GM12878 (cell line): ENCODE measurements around the gene PLPP3. TPM values are rescaled to one million over a fixed set of nuclear protein-coding genes. Genes with fewer than 3 reads are reported as not detected.

ENCODE experiments used
- ATAC-seq: fragments of 200-7000 bp; cut with Tn5 transposase; 3 replicates; pipeline ENCODE4 v1.9.1; 2020; ENCODE audit warnings: mild to moderate bottlenecking, moderate library complexity
- BruUV-seq: library from RNA; stranded (reverse); fragments of 400-500 nt; replicated peaks from 2 replicates; lab custom pipeline; 2021; lab: Mats Ljungman, UMichigan
- CTCF ChIA-PET: fragments of 300-600 bp; sonication (Branson Sonifier 250); formaldehyde crosslinking; extraction: SDS; loops from one replicate; lab custom pipeline; 2021; ENCODE audit warnings: inconsistent platforms; lab: Yijun Ruan, JAX
- POLR2A ChIA-PET: fragments of 350-600 bp; formaldehyde crosslinking; extraction: SDS; loops from one replicate; lab custom pipeline; 2021; ENCODE audit warnings: inconsistent platforms; lab: Charles Lee
- RAD21 ChIA-PET: fragments of 300-600 bp; sonication (Branson Sonifier 250); formaldehyde crosslinking; loops from one replicate; lab custom pipeline; 2023; ENCODE audit warnings: antibody characterized with exemption; ENCODE audit not compliant: unreplicated experiment; lab: Charles Lee
- SMC1A ChIA-PET: fragments of 300-600 bp; sonication (Branson Sonifier 250); formaldehyde crosslinking; loops from one replicate; lab custom pipeline; 2023; ENCODE audit not compliant: unreplicated experiment, uncharacterized antibody; lab: Charles Lee
- DNase-seq: peaks from one replicate; pipeline ENCODE4 v3.0.0-alpha.2; 2011; ENCODE audit warnings: low read depth, low spot score
- FAIRE-seq: peaks from 3 replicates; lab custom pipeline; 2011; peaks lifted over from hg19 to GRCh38; lab: Jason Lieb, UNC
- H2AFZ ChIP-seq: 2 replicates; pipeline ENCODE4 v1.6.0; 2011; ENCODE audit warnings: low read depth, low read length, control low read depth; ENCODE audit not compliant: control insufficient read depth
- H3K27ac ChIP-seq: 2 replicates; pipeline ENCODE4 v1.5.1; 2011; ENCODE audit warnings: control low read depth; ENCODE audit not compliant: control insufficient read depth, insufficient read depth
- H3K27me3 ChIP-seq, 2 experiments: replicated peaks in 1 of 2; 2 replicates each; pipeline versions ENCODE4 v1.6.0 to v1.6.1; 2011; ENCODE audit warnings: low read length in 1 of 2; ENCODE audit not compliant: control insufficient read depth in 2 of 2, insufficient read depth in 2 of 2
- H3K36me3 ChIP-seq, 2 experiments: 2 replicates each; pipeline ENCODE4 v1.5.1; 2011; ENCODE audit warnings: low read length in 1 of 2; ENCODE audit not compliant: control insufficient read depth in 2 of 2, insufficient read depth in 2 of 2
- H3K4me1 ChIP-seq: 2 replicates; pipeline ENCODE4 v1.6.1; 2011; ENCODE audit warnings: mild to moderate bottlenecking, low read length, moderate library complexity, mixed read lengths; ENCODE audit not compliant: control insufficient read depth, insufficient read depth
- H3K4me2 ChIP-seq: 2 replicates; pipeline ENCODE4 v1.6.0; 2011; ENCODE audit warnings: control low read depth; ENCODE audit not compliant: control insufficient read depth, insufficient read depth
- H3K4me3 ChIP-seq: fragments of 200-600 bp; sonication (generic); 2 replicates; pipeline ENCODE4 v1.5.1; 2016
- H3K79me2 ChIP-seq: 2 replicates; pipeline ENCODE4 v1.6.0; 2011; ENCODE audit warnings: low read length; ENCODE audit not compliant: control insufficient read depth, insufficient read depth
- H3K9ac ChIP-seq: 2 replicates; pipeline ENCODE4 v1.8.0; 2011; ENCODE audit warnings: low read length, control low read depth, mixed read lengths; ENCODE audit not compliant: control insufficient read depth, insufficient read depth
- H3K9me3 ChIP-seq: replicated peaks from 3 replicates; pipeline ENCODE4 v1.5.1; 2011; ENCODE audit warnings: mild to moderate bottlenecking, low read length; ENCODE audit not compliant: control insufficient read depth, insufficient read depth
- H4K20me1 ChIP-seq: 2 replicates; pipeline ENCODE4 v1.6.0; 2011; ENCODE audit not compliant: control insufficient read depth, insufficient read depth
- CHD2 ChIP-seq: IDR thresholded peaks from 2 replicates; pipeline ENCODE4 v1.6.1; 2011; ENCODE audit warnings: low read depth, low read length, improper control_type of control experiment, borderline replicate concordance
- NFYA ChIP-seq: IDR thresholded peaks from 2 replicates; pipeline ENCODE4 v1.6.1; 2011; ENCODE audit warnings: low read depth, mild to moderate bottlenecking, low read length, improper control_type of control experiment, borderline replicate concordance
- POLR2AphosphoS2 ChIP-seq: IDR thresholded peaks from 2 replicates; pipeline ENCODE4 v1.6.1; 2011; ENCODE audit warnings: low read depth, mild to moderate bottlenecking, low read length, improper control_type of control experiment, moderate library complexity
- POU2F2 ChIP-seq: IDR thresholded peaks from 3 replicates; pipeline ENCODE4 v1.6.1; 2011; ENCODE audit warnings: low read depth, mild to moderate bottlenecking, low read length, borderline replicate concordance
- RELA ChIP-seq: fragments of 450-650 bp; IDR thresholded peaks from 2 replicates; pipeline ENCODE4 v1.8.0; 2014; ENCODE audit warnings: borderline replicate concordance; ENCODE audit not compliant: partially characterized antibody
- SIN3A ChIP-seq: IDR thresholded peaks from 2 replicates; pipeline ENCODE4 v1.6.1; 2012; ENCODE audit warnings: low read depth, low read length, improper control_type of control experiment
- SMAD5 ChIP-seq: IDR thresholded peaks from 2 replicates; pipeline ENCODE4 v1.6.1; 2016; ENCODE audit warnings: antibody characterized with exemption, low read depth
- SRF ChIP-seq, 2 experiments: IDR thresholded peaks; 2 replicates each; pipeline ENCODE4 v1.6.1; 2011; ENCODE audit warnings: low read depth in 2 of 2, low read length in 2 of 2, mild to moderate bottlenecking in 1 of 2, moderate library complexity in 1 of 2
- STAT1 ChIP-seq: fragments of 450-650 bp; conservative IDR thresholded peaks from 2 replicates; pipeline ENCODE4 v1.6.1; 2014; ENCODE audit warnings: antibody characterized with exemption, mild to moderate bottlenecking
- TCF12 ChIP-seq: IDR thresholded peaks from 2 replicates; pipeline ENCODE4 v1.6.1; 2011; ENCODE audit warnings: low read depth, mild to moderate bottlenecking, low read length
- TCF3 ChIP-seq: IDR thresholded peaks from 2 replicates; pipeline ENCODE4 v1.6.1; 2012; ENCODE audit warnings: low read depth, mild to moderate bottlenecking, low read length, borderline replicate concordance; ENCODE audit not compliant: insufficient read depth
- ZBTB4 ChIP-seq: fragments of 450-650 bp; formaldehyde crosslinking; IDR thresholded peaks from 2 replicates; pipeline ENCODE4 v1.4.0; 2022; ENCODE audit warnings: mild to moderate bottlenecking, moderate library complexity
- WGBS: methylation state at CpG from one replicate; pipeline ENCODE4 v1.1.6; 2016; ENCODE audit warnings: low lambda C conversion rate; ENCODE audit not compliant: insufficient replicate concordance, insufficient coverage; ENCODE audit errors: missing lambda C conversion rate; 5-methylcytosine and 5-hydroxymethylcytosine counted together
- in situ Hi-C: fragments of 300-500 bp; cut with MboI; formaldehyde crosslinking; loops from 9 replicates; pipeline ENCODE4 v1.14.3; 2018; ENCODE audit warnings: mixed read lengths
- intact Hi-C: fragments of 100-400 bp; cut with micrococcal nuclease; formaldehyde crosslinking; loops from one replicate; pipeline ENCODE4 v1.14.2; 2022; ENCODE audit not compliant: unreplicated experiment
- polyA plus RNA-seq, 11 experiments: library from polyadenylated mRNA; depleted of rRNA in 4 of 11; unstranded in 6 of 11; stranded (reverse) in 5 of 11; fragments of >200 nt; fragmentation: Nextera tagmentation in 4 of 11; fragmentation: Illumina TruSeq in 1 of 11; extraction: Ambion mirVana in 4 of 11; extraction: Trizol in 1 of 11; gene quantifications; 1 replicate in 1 of 11; 2 replicates in 10 of 11; pipeline versions ENCODE4 v1.2.1 to v1.2.3, GENCODE V29; 2011 to 2016; ENCODE audit warnings: inconsistent platforms in 2 of 11, missing spikeins in 2 of 11, low read depth in 1 of 11
- total RNA-seq, 4 experiments: library from RNA; depleted of rRNA in 3 of 4; stranded (reverse); fragments of >200 nt in 3 of 4; fragmentation: Illumina TruSeq in 1 of 4; extraction: Trizol in 1 of 4; gene quantifications; 2 replicates each; pipeline versions ENCODE4 v1.2.1 to v1.2.3, GENCODE V29; 2013 to 2021
- TF ChIP-seq, protein P1 (sequence below): IDR thresholded peaks from 2 replicates; pipeline ENCODE4 v1.6.1; 2012; ENCODE audit warnings: low read depth, low read length, improper control_type of control experiment
- TF ChIP-seq, protein P2 (sequence below): fragments of 450-650 bp; IDR thresholded peaks from 2 replicates; pipeline ENCODE4 v1.6.1; 2016; ENCODE audit warnings: mild to moderate bottlenecking, moderate library complexity, borderline replicate concordance
- TF ChIP-seq, protein P3 (sequence below): IDR thresholded peaks from 2 replicates; pipeline ENCODE4 v1.6.1; 2011; ENCODE audit warnings: low read depth, low read length, improper control_type of control experiment, borderline replicate concordance

PLPP3 gene
- total and polyA plus RNA-seq, 10 of the 15 experiments (the other 5 are each of a cell fraction or from before 2014, with no cell fraction given): 6.4 to 26.8 (median 9.5) TPM

DNA sequence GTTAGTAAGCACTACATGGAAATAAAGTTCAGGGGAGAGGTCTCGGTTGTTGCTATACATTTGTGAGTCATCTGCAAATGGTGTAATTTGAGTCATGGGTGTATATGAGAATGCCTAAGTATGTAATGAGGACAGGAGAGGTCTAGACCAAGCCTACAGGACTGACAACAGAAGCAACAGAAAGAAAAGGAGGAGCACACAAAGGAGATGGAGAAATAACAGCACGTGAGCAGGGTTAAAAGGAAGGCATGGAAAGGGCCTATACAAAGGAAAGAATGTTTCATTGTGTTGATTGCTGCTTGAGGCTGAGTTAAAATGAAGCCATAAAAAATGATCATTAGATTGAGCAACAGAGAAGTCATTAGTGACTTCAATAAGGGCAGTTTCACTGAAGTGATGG is 37.8 kb upstream of the PLPP3 start:
- ChIA-PET RAD21 (no interaction called here), CTCF (no interaction called here), SMC1A (no interaction called here), POLR2A (no interaction called here)
- Histone ChIP-seq H3K79me2 (no peaks in the 10 kb centered on the region), H3K4me1 (no peaks in the 10 kb centered on the region), H3K9ac (no peak overlapping the region), H3K4me3 (no peak overlapping the region), H3K4me2 (no peak overlapping the region), H4K20me1 (no peaks in the 10 kb centered on the region), H3K36me3 (no peaks in the 10 kb centered on the region), H3K27me3 (no peaks in the 10 kb centered on the region), H3K9me3 (no peaks in the 10 kb centered on the region), H3K27ac (no peak overlapping the region), H2AFZ (no peak overlapping the region)
- no peak for FAIRE-seq
- WGBS: 0% methylated on average over 2 of the region's 2 CpGs
- intact Hi-C loops (no loop called here), in situ Hi-C loops (no loop called here)
- TF ChIP-seq TCF3 (no peak), RELA (no peak), SMAD5 (no peak), NFYA (no peak), ZBTB4 (CRISPR knock-in tag) (no peak), CHD2 (no peak), POU2F2 (no peak), SIN3A (no peak), TCF12 (no peak), STAT1 (no peak), POLR2AphosphoS2 (no peak), SRF (IDR thresholded peaks at IDR 0.05; ENCODE audit: low read depth in 2 of 2, low read length in 2 of 2) (no peak)
- TF ChIP-seq, protein P1, sequence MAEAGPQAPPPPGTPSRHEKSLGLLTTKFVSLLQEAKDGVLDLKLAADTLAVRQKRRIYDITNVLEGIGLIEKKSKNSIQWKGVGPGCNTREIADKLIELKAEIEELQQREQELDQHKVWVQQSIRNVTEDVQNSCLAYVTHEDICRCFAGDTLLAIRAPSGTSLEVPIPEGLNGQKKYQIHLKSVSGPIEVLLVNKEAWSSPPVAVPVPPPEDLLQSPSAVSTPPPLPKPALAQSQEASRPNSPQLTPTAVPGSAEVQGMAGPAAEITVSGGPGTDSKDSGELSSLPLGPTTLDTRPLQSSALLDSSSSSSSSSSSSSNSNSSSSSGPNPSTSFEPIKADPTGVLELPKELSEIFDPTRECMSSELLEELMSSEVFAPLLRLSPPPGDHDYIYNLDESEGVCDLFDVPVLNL: no peak
- TF ChIP-seq, protein P2, sequence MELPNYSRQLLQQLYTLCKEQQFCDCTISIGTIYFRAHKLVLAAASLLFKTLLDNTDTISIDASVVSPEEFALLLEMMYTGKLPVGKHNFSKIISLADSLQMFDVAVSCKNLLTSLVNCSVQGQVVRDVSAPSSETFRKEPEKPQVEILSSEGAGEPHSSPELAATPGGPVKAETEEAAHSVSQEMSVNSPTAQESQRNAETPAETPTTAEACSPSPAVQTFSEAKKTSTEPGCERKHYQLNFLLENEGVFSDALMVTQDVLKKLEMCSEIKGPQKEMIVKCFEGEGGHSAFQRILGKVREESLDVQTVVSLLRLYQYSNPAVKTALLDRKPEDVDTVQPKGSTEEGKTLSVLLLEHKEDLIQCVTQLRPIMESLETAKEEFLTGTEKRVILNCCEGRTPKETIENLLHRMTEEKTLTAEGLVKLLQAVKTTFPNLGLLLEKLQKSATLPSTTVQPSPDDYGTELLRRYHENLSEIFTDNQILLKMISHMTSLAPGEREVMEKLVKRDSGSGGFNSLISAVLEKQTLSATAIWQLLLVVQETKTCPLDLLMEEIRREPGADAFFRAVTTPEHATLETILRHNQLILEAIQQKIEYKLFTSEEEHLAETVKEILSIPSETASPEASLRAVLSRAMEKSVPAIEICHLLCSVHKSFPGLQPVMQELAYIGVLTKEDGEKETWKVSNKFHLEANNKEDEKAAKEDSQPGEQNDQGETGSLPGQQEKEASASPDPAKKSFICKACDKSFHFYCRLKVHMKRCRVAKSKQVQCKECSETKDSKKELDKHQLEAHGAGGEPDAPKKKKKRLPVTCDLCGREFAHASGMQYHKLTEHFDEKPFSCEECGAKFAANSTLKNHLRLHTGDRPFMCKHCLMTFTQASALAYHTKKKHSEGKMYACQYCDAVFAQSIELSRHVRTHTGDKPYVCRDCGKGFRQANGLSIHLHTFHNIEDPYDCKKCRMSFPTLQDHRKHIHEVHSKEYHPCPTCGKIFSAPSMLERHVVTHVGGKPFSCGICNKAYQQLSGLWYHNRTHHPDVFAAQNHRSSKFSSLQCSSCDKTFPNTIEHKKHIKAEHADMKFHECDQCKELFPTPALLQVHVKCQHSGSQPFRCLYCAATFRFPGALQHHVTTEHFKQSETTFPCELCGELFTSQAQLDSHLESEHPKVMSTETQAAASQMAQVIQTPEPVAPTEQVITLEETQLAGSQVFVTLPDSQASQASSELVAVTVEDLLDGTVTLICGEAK: no peak
- TF ChIP-seq, protein P3, sequence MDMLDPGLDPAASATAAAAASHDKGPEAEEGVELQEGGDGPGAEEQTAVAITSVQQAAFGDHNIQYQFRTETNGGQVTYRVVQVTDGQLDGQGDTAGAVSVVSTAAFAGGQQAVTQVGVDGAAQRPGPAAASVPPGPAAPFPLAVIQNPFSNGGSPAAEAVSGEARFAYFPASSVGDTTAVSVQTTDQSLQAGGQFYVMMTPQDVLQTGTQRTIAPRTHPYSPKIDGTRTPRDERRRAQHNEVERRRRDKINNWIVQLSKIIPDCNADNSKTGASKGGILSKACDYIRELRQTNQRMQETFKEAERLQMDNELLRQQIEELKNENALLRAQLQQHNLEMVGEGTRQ: no peak
- no TSS peak for BruUV-seq
- no peak for DNase-seq
- no peak for ATAC-seq
